GM12874 (cell line): ENCODE data around the gene ADRM1.

Experiments used
- CTCF ChIP-seq: IDR thresholded peaks from 2 replicates; pipeline ENCODE4 v1.5.1; 2011; ENCODE audit warnings: low read depth, mild to moderate bottlenecking, control low read depth, low read length, moderate library complexity; ENCODE audit not compliant: insufficient read depth

ADRM1 gene

GRCh38 chr20:62302341-62303061 is at the start of gene ADRM1:
Gene ADRM1 (plus strand): TSS chr20:62302997. CDS start chr20:62303569, 572 bp downstream.
- TF ChIP-seq CTCF = peak; percentile 95

GRCh38 chr20:62253398-62253797 is 49.4 kb upstream of the ADRM1 start:
- TF ChIP-seq CTCF = no peak

- no peak for TF ChIP-seq CTCF
Observed at GRCh38 chr20:62254021-62254724, 48.6 kb upstream of the ADRM1 start.

GRCh38 chr20:62255976-62256375 is 46.8 kb upstream of the ADRM1 start:
- TF ChIP-seq CTCF = no peak

GRCh38 chr20:62258499-62259293 is 44.1 kb upstream of the ADRM1 start:
- TF ChIP-seq CTCF = no peak

GRCh38 chr20:62259294-62259565 is 43.6 kb upstream of the ADRM1 start:
- no peak for TF ChIP-seq CTCF

GRCh38 chr20:62262064-62262463 is 40.7 kb upstream of the ADRM1 start:
- no peak for TF ChIP-seq CTCF
